Measurements from ENCODE around the gene TACO1. TPM values are rescaled to one million over a fixed set of nuclear protein-coding genes. Genes with fewer than 3 reads are reported as not detected.

Gene TACO1
- total RNA-seq, 1 donor from 2014 or later, result 24.9 TPM

DNA sequence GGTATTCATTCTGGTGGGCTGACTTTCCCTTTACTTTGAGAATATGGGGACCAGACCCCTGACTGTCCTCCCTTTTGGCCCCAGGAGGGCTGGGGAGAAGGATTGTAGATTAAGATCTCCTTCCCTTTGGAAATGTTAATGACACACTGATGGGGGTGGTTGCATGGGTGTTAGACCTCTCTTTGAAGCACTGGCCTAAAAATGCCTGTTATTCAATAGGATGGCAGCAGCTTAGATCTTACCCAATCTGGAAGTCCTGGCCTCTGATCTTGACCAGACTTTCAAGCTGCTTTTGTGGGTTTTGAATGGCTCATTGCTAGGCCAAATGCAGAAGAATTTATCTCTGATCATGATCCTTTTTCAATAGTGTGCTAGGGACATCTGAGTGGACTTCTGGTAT is 47.2 kb downstream of the TACO1 start:
- TF ChIP-seq CTCF (IDR thresholded peaks at IDR 0.05; ENCODE audit: insufficient read depth, low read length, poor library complexity, severe bottlenecking), result no peak
- no peak for DNase-seq (ENCODE audit: low read depth)
- no peaks in the 10 kb centered on the region for H3K36me3 ChIP-seq (ENCODE audit: control insufficient read depth, insufficient read depth, low read length)
- no peak overlapping the region for H3K4me3 ChIP-seq (ENCODE audit: low read depth, low read length)
- H3K27me3 ChIP-seq (ENCODE audit: control insufficient read depth, insufficient read depth, low read length), result no peaks in the 10 kb centered on the region

GRCh38 chr17:63649813-63650212 is 49.1 kb downstream of the TACO1 start:
- TF ChIP-seq CTCF (IDR thresholded peaks at IDR 0.05; ENCODE audit: insufficient read depth, low read length, poor library complexity, severe bottlenecking), result no peak
- Histone ChIP-seq H3K36me3 (ENCODE audit: control insufficient read depth, insufficient read depth, low read length) (no peaks in the 10 kb centered on the region), H3K27me3 (ENCODE audit: control insufficient read depth, insufficient read depth, low read length) (no peaks in the 10 kb centered on the region), H3K4me3 (ENCODE audit: low read depth, low read length) (no peak overlapping the region)
- DNase-seq (ENCODE audit: low read depth), result no peak

DNA sequence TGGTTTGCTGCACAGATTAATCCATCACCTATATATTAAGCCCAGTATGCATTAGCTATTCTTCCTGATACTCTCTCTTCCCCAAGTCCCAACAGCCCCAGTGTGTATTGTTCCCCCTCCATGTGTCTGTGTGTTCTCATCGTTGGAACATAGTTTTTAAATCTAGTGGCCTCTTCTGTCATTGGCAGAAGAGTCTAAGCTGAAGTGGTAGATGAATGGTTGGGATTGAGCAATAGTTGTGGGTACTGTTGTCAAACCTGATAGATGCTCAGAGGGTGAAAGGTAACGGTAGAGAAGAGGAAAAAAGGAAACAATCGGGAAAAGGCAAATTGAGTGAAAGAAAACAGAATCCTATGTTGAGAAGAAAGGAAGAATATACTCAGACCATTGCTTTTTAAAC is 51.4 kb downstream of the TACO1 start:
- TF ChIP-seq CTCF (IDR thresholded peaks at IDR 0.05; ENCODE audit: insufficient read depth, low read length, poor library complexity, severe bottlenecking), result no peak
- H3K36me3 ChIP-seq (ENCODE audit: control insufficient read depth, insufficient read depth, low read length), result no peaks in the 10 kb centered on the region
- H3K4me3 ChIP-seq (ENCODE audit: low read depth, low read length), result no peak overlapping the region
- H3K27me3 ChIP-seq (ENCODE audit: control insufficient read depth, insufficient read depth, low read length), result no peaks in the 10 kb centered on the region
- no peak for DNase-seq (ENCODE audit: low read depth)

DNA sequence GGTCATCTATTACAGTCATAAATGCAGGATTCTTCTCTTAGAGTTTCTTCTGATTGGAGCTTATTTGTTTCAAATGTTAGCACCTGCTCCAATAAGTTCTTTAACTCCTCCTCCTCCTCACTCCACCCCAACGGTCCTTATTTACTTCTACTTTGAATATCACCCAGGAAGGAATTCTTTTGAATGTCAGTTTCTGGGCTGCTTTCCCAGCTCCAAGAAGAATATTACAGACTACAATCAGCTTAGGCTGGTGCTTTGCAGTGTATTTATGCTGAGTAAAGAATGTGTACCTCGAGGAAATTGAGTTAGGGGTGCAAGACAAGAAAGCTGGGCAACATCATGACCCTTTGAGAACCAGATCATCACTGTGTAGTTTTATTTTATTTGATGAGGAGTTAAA is 52.4 kb downstream of the TACO1 start:
- Histone ChIP-seq H3K4me3 (ENCODE audit: low read depth, low read length) (no peak overlapping the region), H3K36me3 (ENCODE audit: control insufficient read depth, insufficient read depth, low read length) (no peaks in the 10 kb centered on the region), H3K27me3 (ENCODE audit: control insufficient read depth, insufficient read depth, low read length) (no peaks in the 10 kb centered on the region)
- no peak for TF ChIP-seq CTCF (IDR thresholded peaks at IDR 0.05; ENCODE audit: insufficient read depth, low read length, poor library complexity, severe bottlenecking)
- no peak for DNase-seq (ENCODE audit: low read depth)

DNA sequence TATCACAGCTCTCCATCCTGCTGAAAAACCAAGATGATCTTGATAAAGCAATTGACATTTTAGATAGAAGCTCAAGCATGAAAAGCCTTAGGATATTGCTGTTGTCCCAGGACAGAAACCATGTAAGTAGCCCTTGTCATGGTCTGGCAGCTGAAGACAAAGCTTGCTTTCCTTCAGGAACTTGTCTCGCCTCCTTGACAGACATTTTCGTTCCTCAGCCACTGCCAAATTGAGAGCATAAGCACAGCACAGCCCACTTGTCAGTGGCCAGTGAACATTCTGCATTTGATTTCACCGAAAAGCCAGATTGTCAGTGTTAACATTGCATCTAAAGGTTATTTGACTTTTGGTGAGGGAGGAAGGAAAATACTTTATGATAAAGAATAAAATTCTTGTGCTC is 57.1 kb downstream of the TACO1 start:
- no peak for TF ChIP-seq CTCF (IDR thresholded peaks at IDR 0.05; ENCODE audit: insufficient read depth, low read length, poor library complexity, severe bottlenecking)
- H3K36me3 ChIP-seq (ENCODE audit: control insufficient read depth, insufficient read depth, low read length), result no peaks in the 10 kb centered on the region
- no peak overlapping the region for H3K4me3 ChIP-seq (ENCODE audit: low read depth, low read length)
- no peaks in the 10 kb centered on the region for H3K27me3 ChIP-seq (ENCODE audit: control insufficient read depth, insufficient read depth, low read length)
- DNase-seq (ENCODE audit: low read depth), result no peak

Other genes with a start within 250 kb of the TACO1 start
- gene CYB561, start 154.6 kb upstream of the TACO1 start, total RNA-seq, result 19.3 and 26.4 TPM in 2 replicates
- 1.5 and 1.6 TPM in 2 replicates for gene ACE, start 123.8 kb upstream of the TACO1 start, total RNA-seq
- 0.07 and 0.21 TPM in 2 replicates for gene KCNH6, start 77.5 kb upstream of the TACO1 start, total RNA-seq
- 47.0 and 49.4 TPM in 2 replicates for gene DCAF7, start 50.4 kb upstream of the TACO1 start, total RNA-seq
- gene MAP3K3, start 21.5 kb downstream of the TACO1 start, total RNA-seq, result 19.8 and 25.1 TPM in 2 replicates
- 153 and 158 TPM in 2 replicates for gene LIMD2, start 99.2 kb downstream of the TACO1 start, total RNA-seq
- gene STRADA, start 140.9 kb downstream of the TACO1 start, total RNA-seq, result 17.2 and 18.6 TPM in 2 replicates
- 39.3 and 49.3 TPM in 2 replicates for gene CCDC47, start 172.7 kb downstream of the TACO1 start, total RNA-seq
- 55.1 and 55.7 TPM in 2 replicates for gene DDX42, start 173.3 kb downstream of the TACO1 start, total RNA-seq
- 64.8 and 77.6 TPM in 2 replicates for gene PSMC5, start 226.5 kb downstream of the TACO1 start, total RNA-seq
- gene FTSJ3, start 226.8 kb downstream of the TACO1 start, total RNA-seq, result 52.1 and 54.5 TPM in 2 replicates
- gene SMARCD2, start 241.8 kb downstream of the TACO1 start, total RNA-seq, result 78.7 and 107 TPM in 2 replicates

Measured in kidney epithelial cell (primary cell).